Fibroblast of the aortic adventitia (primary cell): ENCODE measurements around the gene AIFM2. TPM values are rescaled to one million over a fixed set of nuclear protein-coding genes. Genes with fewer than 3 reads are reported as not detected.

Experiments
- DNase-seq: peaks from one replicate; pipeline ENCODE4 v3.0.0-alpha.2; 2010; ENCODE audit warnings: low read depth
- H3K4me3 ChIP-seq: 2 replicates; pipeline ENCODE4 v1.5.1; 2011; ENCODE audit warnings: low read depth, mild to moderate bottlenecking, control low read depth, low read length, moderate library complexity
- total RNA-seq: library from RNA; depleted of rRNA; stranded (reverse); fragments of >200 nt; gene quantifications from 2 replicates; pipeline ENCODE4 v1.2.3, GENCODE V29; 2012; ENCODE audit warnings: low replicate concordance
- TF ChIP-seq, protein P1 (sequence below): IDR thresholded peaks from 2 replicates; pipeline ENCODE4 v1.5.1; 2011; ENCODE audit warnings: mild to moderate bottlenecking, low read length, control low read depth, inconsistent platforms; ENCODE audit not compliant: insufficient read depth

The AIFM2 gene
- total RNA-seq, 1 donor, result 7.3 TPM

DNA sequence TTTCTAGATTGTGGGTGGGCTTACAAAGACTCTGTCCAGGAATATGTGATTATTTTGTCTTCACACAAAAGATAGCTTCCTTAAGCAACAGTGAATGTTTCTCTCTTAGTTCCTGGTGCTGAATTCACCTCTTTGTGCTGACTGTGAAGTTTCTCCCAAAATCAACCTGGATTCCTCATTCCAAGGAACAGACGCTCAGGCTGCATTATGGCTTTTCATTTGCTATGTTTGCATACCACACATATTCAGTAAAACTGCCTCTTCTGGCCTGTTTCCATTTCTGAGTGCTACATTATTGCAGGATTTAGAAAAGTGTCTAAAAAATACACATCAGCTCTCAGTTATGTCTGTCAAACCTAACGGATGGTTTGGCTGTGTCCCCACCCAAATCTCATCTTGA is 58.5 kb downstream of the AIFM2 start:
- no peak overlapping the region for H3K4me3 ChIP-seq
- DNase-seq, result no peak
- TF ChIP-seq, protein P1, sequence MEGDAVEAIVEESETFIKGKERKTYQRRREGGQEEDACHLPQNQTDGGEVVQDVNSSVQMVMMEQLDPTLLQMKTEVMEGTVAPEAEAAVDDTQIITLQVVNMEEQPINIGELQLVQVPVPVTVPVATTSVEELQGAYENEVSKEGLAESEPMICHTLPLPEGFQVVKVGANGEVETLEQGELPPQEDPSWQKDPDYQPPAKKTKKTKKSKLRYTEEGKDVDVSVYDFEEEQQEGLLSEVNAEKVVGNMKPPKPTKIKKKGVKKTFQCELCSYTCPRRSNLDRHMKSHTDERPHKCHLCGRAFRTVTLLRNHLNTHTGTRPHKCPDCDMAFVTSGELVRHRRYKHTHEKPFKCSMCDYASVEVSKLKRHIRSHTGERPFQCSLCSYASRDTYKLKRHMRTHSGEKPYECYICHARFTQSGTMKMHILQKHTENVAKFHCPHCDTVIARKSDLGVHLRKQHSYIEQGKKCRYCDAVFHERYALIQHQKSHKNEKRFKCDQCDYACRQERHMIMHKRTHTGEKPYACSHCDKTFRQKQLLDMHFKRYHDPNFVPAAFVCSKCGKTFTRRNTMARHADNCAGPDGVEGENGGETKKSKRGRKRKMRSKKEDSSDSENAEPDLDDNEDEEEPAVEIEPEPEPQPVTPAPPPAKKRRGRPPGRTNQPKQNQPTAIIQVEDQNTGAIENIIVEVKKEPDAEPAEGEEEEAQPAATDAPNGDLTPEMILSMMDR, result no peak

DNA sequence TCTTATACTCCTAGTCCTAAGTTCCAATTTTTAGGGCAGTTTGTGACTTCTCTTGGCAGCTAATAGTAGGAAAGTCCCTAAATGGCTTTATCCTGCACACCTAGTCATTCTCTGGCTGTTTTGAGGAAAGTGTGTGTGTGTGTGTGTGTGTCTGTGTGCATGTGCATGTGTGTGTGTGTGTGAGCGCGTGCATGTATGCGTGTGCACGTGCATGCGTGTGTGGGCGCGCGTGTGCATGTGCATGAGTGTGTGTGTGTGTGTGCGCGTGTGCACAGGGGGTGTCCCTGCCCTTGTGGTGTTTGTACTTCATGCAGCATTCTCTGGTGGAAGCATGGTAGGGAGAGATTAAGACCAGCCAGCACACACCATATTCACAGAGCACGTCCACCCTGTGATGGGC is 61.8 kb downstream of the AIFM2 start:
- no peak for DNase-seq
- TF ChIP-seq, protein P1, result no peak
- H3K4me3 ChIP-seq, result no peak overlapping the region

DNA sequence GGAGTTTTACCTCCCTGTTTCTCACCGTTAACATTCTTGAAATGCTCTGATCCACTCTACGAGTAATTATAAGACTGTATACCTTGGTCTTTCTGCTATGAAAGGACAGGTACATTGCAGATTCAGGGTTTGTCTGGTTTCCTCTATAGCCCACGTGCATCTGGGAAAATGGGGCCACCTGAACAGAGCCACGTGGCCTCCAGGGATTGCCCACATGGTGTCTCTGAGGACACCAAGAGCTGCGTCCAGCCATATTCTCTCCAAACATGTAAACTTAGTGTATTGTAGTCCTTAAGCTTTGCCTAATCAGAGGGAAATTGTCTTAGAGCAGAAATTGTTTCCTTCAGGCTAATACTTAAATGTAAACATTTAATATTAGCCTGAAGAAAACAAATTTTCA is 63.3 kb downstream of the AIFM2 start:
- no peak for DNase-seq
- TF ChIP-seq, protein P1, result no peak
- no peak overlapping the region for H3K4me3 ChIP-seq

DNA sequence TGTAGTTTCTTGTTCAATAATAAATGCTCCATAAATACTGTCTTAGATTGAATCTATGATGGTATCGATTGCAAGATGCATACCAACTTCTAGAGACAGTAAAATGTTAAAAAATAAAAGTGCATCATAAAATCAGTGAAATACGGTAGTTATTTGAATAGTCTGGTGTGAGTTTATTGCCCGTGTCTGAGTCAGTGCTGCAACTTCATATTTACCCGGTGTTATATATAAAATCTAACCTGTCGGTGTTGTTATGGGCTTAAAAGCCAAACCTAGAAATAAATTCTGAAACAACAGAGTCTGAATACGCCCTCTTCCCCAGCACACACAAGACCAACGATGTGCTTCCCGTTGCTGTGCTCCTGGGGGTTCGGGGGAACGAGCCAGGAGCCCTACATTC is 63.7 kb downstream of the AIFM2 start:
- TF ChIP-seq, protein P1, result no peak
- no peak overlapping the region for H3K4me3 ChIP-seq
- DNase-seq, result no peak

DNA sequence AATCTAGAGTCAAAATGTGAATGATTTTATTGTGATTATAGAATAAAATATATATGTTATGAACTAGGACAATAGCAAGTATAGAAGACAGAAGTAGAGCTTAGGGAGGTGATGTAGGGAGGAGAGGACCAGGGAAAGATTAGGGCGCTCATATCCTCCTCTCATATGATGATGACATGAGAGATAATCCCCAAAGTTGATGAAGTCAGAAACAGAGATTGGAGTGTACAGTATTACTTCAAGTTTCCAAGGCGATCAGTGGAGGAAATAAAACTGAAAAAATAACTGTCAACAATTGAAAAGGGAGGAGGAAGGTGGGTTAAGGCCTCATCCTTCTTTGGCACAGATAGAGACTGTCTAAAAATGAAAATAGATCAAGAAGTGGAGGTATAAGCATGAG is 65.0 kb downstream of the AIFM2 start:
- no peak for DNase-seq
- H3K4me3 ChIP-seq, result no peak overlapping the region
- TF ChIP-seq, protein P1, result no peak

DNA sequence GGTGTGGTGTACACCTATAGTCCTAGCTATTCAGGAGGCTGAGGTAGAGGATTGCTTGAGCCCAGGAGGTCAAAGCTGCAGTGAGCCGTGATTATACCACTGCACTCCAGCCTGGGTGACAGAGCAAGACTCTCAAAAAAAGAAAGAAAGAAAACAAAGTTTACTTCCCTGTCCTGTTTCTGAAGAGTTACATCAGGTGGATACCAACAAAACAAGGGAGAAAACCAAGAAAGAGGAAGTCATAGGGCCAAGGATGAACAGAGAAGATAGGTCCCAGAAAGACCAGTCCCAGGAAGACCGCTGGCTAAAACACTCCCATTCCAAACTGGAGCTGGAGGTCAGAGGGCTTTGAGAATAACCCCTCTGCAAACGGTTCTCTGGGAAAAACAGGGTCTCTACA is 66.4 kb downstream of the AIFM2 start:
- DNase-seq, result no peak
- TF ChIP-seq, protein P1, result no peak
- no peak overlapping the region for H3K4me3 ChIP-seq

DNA sequence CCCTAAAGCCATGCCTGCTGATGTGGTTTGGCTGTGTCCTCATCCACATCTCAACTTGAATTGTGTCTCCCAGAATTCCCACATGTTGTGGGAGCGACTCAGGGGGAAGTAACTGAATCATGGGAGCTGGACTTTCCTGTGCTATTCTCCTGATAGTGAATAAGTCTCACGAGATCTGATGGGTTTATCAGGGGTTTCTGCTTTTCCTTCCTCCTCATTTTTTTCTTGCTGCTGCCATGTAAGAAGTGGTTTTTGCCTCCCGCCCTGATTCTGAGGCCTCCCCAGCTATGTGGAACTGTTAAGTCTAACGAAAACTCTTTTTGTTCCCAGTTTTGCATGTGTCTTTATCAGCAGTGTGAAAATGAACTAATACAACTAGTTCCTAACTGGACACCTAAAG is 68.1 kb downstream of the AIFM2 start:
- no peak overlapping the region for H3K4me3 ChIP-seq
- TF ChIP-seq, protein P1, result no peak
- DNase-seq, result no peak
